ENCODE measurements around the gene SDC4. TPM values are rescaled to one million over a fixed set of nuclear protein-coding genes. Genes with fewer than 3 reads are reported as not detected.

Gene SDC4
- total and polyA plus RNA-seq, 9 of the 15 experiments (the other 6 are each of a cell fraction or from before 2014, with no cell fraction given), result 2.1 to 10.7 (median 6.3) TPM

DNA sequence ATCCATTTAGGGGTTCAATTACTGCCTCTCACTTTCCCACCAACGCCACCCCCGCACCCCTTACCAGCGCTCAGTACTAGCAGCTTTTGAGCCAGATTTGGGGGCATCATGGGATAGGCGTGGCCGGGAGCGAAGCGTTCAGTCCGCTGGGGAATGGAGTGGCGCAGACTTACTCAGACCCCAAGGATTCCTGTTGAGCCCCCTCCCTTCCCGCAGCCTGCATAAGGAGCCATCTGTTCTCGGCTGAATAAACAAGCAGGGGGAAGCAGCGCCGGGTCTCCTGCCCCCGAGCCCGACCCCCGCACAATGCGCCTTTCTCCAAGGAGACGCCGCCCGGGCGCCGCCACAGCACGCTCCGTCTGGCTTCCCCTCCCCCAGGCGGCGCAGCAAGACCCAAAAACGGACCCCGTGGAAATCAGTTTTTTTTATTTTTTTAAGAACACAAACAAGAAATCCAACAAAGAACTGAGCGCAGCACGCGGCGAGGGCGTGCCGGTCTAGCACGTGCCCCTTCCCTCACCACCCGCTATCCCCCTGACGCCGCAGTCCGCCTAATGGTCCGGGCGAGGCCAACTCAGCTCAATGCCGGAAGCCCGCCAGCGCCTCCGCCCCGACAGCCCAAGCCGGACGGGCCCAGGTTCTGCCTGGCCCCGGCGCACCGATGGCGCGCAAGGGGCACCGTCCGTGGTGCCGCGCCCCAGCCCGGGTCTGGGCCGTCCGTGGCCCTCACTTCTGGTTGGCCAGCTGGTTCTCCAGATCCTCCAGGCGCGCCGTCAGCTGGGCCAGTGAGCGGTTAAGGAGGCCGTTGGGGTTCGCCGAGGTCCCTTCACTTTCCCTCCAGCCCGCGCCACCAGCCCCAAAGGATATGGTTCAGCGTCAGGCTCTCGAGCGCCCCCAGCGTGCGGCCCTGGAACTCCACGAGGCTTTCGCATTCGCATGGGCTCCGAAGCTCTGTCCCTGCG is 54.9 kb downstream of the SDC4 start (continued):
- TF ChIP-seq, protein P1, sequence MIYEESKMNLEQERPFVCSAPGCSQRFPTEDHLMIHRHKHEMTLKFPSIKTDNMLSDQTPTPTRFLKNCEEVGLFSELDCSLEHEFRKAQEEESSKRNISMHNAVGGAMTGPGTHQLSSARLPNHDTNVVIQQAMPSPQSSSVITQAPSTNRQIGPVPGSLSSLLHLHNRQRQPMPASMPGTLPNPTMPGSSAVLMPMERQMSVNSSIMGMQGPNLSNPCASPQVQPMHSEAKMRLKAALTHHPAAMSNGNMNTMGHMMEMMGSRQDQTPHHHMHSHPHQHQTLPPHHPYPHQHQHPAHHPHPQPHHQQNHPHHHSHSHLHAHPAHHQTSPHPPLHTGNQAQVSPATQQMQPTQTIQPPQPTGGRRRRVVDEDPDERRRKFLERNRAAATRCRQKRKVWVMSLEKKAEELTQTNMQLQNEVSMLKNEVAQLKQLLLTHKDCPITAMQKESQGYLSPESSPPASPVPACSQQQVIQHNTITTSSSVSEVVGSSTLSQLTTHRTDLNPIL (CRISPR knock-in tag; IDR thresholded peaks at IDR 0.05), result no peak
- TF ChIP-seq YY1 (IDR thresholded peaks at IDR 0.05; ENCODE audit: borderline replicate concordance in 1 of 3, control insufficient read depth in 1 of 3, extremely low read depth in 1 of 3, insufficient read depth in 3 of 3, insufficient read length in 1 of 3, insufficient replicate concordance in 2 of 3, low read depth in 1 of 3, low read length in 2 of 3), result peak in 1 of 3 experiments; percentile 27
- TF ChIP-seq, protein P2, sequence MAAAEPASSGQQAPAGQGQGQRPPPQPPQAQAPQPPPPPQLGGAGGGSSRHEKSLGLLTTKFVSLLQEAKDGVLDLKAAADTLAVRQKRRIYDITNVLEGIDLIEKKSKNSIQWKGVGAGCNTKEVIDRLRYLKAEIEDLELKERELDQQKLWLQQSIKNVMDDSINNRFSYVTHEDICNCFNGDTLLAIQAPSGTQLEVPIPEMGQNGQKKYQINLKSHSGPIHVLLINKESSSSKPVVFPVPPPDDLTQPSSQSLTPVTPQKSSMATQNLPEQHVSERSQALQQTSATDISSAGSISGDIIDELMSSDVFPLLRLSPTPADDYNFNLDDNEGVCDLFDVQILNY (CRISPR knock-in tag; IDR thresholded peaks at IDR 0.05), result no peak

DNA sequence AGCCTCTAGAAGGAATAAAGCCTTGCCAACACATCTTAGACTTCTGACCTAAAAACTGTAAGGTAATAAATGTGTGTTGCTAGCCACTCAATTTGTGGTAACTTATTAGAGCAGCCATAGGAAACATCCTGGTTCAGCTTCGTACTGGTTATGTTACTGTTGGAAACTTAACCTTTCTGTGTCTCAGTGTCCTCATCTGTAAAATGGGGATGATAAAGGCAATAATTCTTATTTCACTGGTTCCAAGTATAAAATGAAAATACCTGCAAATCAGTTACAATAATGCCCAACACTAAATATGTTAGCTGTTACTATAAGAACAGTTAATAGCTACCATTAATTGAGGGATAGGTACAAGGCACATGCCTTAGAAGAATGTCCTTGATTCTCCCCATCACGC is 55.9 kb downstream of the SDC4 start:
- H2AFZ ChIP-seq (ENCODE audit: low read depth, low read length), result no peak overlapping the region
- no peak overlapping the region for H3K27ac ChIP-seq (ENCODE audit: extremely low read depth, low read depth, low read length)
- 5% methylated on average over 2 of the region's 2 CpGs for WGBS (ENCODE audit: insufficient coverage, low coverage, missing lambda C conversion rate)
- DNase-seq (ENCODE audit: extremely low read depth in 1 of 4, low spot score in 3 of 4) (no peak), FAIRE-seq (no peak), ATAC-seq (no peak)
- no peaks in the 10 kb centered on the region for H3K9me1 ChIP-seq (ENCODE audit: control insufficient read depth, insufficient read depth, low read length)
- H3K9me3 ChIP-seq (replicated peaks; ENCODE audit: control insufficient read depth, insufficient read depth, low read depth, low read length), result peaks cover 3% of the 10 kb centered on the region; the same call in 1 of the 2 replicates
- no peaks in the 10 kb centered on the region for H3K36me3 ChIP-seq (ENCODE audit: control insufficient read depth, insufficient read depth, low read length)
- H3K4me3 ChIP-seq, result no peak overlapping the region
- H3K9ac ChIP-seq (ENCODE audit: insufficient read depth in 1 of 2, low read depth in 2 of 2, low read length in 2 of 2), result no peak overlapping the region
- H4K20me1 ChIP-seq (replicated peaks; ENCODE audit: control insufficient read depth, insufficient read depth, low read length), result peaks cover 5% of the 10 kb centered on the region; the same call in 1 of the 2 replicates
- peak overlapping the region; percentile 83; the same call in 1 of the 2 replicates for H3K4me2 ChIP-seq (ENCODE audit: insufficient read depth, low read length)
- H3K4me1 ChIP-seq (replicated peaks in 1 of 2; ENCODE audit: control insufficient read depth in 2 of 2, insufficient read depth in 2 of 2, low read length in 2 of 2), result peaks cover 10 to 12% of the 10 kb centered on the region in 2 experiments; a peak in 4 of 5 replicates
- in situ Hi-C loops (cut with MboI) (no loop called here), intact Hi-C loops (cut with micrococcal nuclease) (loop anchor here (5.0 kb wide), 1 partner anchor 55 kb away; no protein-coding TSS in a partner anchor)
- BruUV-seq (replicated peaks), result no TSS peak
- ChIA-PET POLR2A (interaction anchor here (0.9 kb wide), 1 partner anchor 50 kb away, joined by 3 read pairs; no protein-coding TSS in a partner anchor), CTCF (ENCODE audit: low intra/inter-chr PET ratio) (no interaction called here)
- no peaks in the 10 kb centered on the region for H3K79me2 ChIP-seq (ENCODE audit: control insufficient read depth, insufficient read depth, low read length)
- peaks cover 14 to 49% of the 10 kb centered on the region in 2 experiments; a peak in 4 of 5 replicates for H3K27me3 ChIP-seq (ENCODE audit: control insufficient read depth in 2 of 2, insufficient read depth in 2 of 2, low read length in 2 of 2)
- TF ChIP-seq, protein P3, sequence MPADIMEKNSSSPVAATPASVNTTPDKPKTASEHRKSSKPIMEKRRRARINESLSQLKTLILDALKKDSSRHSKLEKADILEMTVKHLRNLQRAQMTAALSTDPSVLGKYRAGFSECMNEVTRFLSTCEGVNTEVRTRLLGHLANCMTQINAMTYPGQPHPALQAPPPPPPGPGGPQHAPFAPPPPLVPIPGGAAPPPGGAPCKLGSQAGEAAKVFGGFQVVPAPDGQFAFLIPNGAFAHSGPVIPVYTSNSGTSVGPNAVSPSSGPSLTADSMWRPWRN (IDR thresholded peaks at IDR 0.05; ENCODE audit: low read depth), result no peak
- TF ChIP-seq ZBTB17 (CRISPR knock-in tag; IDR thresholded peaks at IDR 0.05), result no peak
- no peak for TF ChIP-seq ZNF830 (CRISPR knock-in tag; IDR thresholded peaks at IDR 0.05)
- no peak for TF ChIP-seq SMARCC2 (IDR thresholded peaks at IDR 0.05; ENCODE audit: low read depth)
- TF ChIP-seq, protein P4, sequence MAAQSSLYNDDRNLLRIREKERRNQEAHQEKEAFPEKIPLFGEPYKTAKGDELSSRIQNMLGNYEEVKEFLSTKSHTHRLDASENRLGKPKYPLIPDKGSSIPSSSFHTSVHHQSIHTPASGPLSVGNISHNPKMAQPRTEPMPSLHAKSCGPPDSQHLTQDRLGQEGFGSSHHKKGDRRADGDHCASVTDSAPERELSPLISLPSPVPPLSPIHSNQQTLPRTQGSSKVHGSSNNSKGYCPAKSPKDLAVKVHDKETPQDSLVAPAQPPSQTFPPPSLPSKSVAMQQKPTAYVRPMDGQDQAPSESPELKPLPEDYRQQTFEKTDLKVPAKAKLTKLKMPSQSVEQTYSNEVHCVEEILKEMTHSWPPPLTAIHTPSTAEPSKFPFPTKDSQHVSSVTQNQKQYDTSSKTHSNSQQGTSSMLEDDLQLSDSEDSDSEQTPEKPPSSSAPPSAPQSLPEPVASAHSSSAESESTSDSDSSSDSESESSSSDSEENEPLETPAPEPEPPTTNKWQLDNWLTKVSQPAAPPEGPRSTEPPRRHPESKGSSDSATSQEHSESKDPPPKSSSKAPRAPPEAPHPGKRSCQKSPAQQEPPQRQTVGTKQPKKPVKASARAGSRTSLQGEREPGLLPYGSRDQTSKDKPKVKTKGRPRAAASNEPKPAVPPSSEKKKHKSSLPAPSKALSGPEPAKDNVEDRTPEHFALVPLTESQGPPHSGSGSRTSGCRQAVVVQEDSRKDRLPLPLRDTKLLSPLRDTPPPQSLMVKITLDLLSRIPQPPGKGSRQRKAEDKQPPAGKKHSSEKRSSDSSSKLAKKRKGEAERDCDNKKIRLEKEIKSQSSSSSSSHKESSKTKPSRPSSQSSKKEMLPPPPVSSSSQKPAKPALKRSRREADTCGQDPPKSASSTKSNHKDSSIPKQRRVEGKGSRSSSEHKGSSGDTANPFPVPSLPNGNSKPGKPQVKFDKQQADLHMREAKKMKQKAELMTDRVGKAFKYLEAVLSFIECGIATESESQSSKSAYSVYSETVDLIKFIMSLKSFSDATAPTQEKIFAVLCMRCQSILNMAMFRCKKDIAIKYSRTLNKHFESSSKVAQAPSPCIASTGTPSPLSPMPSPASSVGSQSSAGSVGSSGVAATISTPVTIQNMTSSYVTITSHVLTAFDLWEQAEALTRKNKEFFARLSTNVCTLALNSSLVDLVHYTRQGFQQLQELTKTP (IDR thresholded peaks at IDR 0.05; ENCODE audit: low read depth in 1 of 2, partially characterized antibody in 2 of 2), result no peak
- peak; percentile 57; the same call in 1 of the 2 replicates for TF ChIP-seq BCOR (IDR thresholded peaks at IDR 0.05)
- no peak for TF ChIP-seq HNRNPLL (IDR thresholded peaks at IDR 0.05; ENCODE audit: low read depth, low read length, poor library complexity, severe bottlenecking)

Data from K562 (cell line).